A204.1 (cell line): ENCODE results near the gene ANK3.

Experiments used
- FAIRE-seq: peaks from 2 replicates; lab custom pipeline; 2012; peaks lifted over from hg19 to GRCh38; lab: Jason Lieb, UNC

Gene ANK3

GRCh38 chr10:60341969-60342368 is 47.7 kb downstream of the ANK3 start:
- no peak for FAIRE-seq

GRCh38 chr10:60340973-60341372 is 48.7 kb downstream of the ANK3 start:
- no peak for FAIRE-seq

DNA sequence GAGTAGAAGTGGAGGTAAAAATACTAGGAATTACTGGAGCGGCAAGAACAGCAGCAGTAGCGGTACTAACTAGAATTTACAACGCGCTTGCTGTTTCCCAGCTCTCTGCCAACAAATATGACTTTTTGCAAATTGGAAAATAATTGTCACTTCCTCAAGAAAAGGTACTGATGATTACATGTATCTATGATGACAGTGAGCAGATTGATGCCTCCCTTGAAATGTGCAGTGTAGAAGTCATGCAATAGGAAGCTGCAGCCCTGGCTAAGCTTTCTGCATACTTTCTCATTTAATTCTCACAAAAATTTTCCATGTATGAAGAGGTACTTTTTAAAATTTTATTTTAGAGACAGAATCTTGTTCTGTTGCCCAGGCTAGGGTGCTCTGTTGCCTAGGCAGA is 49.9 kb downstream of the ANK3 start:
- FAIRE-seq = no peak

DNA sequence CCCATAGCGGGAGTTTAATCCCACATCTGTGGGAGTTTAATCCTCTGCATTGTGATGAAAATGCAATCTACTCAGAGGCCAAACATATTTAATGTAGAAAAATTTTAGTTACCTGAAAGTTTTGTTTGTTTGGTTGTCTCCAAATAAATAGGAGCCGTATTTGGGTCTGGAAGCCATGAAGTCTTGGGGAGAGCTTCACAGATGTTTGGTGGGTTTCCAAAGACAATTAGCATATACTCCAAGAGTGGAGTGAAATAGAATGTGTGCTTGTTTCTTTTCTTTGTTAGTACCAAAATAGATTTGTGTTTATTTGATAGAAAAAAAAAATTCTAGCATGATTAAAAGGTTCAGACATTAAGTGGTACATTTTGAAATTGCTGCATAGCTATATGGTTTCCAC is 50.9 kb downstream of the ANK3 start:
- FAIRE-seq = no peak

GRCh38 chr10:60338002-60338564 is 51.6 kb downstream of the ANK3 start:
- no peak for FAIRE-seq

DNA sequence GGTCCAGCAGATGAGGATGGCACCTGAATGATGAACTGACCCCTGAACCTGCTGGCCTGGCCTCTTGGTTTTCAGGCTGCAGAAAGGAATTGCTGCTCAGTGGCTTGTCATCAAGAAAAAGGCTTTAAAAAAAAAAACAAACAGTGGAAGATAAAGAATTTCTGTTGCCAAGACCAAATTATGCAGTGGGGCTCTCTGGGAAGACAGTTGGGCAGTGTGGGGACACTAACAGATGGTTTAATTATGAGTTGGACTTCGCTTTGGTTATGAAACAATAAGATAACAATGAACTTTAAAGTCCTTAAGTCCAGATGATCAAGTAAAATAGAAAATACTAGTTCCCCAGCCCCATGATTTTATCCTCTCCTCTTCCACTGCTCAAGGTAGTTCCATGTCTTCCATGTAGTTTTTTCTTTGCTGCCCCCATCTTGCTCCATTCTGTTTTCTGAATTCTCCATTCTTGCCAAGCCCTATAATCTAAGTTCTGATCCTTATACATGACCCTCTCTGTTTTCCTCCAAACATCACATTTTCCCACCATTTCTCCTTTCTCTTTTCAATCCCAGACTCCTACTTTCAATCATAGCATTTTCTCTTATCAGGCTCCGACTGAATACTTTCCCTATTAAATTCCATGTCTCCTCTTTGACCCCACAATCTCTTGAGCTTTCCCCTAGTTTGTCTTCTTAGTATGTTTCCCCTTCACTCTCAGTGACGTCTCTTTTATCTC is 52.6 kb downstream of the ANK3 start:
- FAIRE-seq = no peak

DNA sequence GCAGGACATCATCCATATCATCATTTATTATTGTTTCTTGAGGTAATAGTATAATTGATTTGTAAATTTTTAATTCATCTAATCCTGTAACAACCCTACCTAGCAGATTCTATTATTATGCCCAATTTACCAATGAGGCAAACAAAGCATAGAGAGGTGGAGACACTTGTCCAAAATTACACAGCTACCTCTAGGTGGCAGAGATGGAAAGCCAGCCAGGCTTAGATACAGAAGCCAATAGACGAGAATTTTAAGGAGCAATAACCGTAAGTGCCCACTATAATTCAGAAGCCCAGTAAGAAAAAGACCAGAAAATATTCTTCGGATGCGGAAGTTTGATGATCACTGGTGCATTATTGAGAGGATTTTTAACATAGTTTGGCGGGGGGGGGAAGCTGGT is 54.0 kb downstream of the ANK3 start:
- FAIRE-seq = no peak

GRCh38 chr10:60334991-60335390 is 54.7 kb downstream of the ANK3 start:
- no peak for FAIRE-seq

DNA sequence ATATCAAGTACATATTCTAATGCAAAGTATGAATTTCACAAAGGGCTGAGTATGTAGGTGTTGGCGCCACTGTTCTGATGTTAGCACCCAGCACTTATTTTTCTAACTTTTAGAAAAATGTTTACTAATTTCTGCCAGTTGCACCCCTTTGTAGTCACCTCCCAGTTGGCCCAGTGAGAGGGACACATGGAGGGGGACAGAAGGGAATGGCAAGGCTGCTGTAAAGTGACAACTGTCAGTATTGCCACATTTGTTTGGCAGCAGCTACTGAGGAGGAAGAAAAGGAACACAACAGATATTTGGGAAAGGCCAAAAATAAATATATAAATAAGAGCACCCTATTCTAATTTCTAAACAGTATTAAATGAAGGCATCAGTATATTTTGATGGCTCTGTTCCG is 57.3 kb downstream of the ANK3 start:
- no peak for FAIRE-seq

GRCh38 chr10:60331886-60332285 is 57.8 kb downstream of the ANK3 start:
- FAIRE-seq = no peak

DNA sequence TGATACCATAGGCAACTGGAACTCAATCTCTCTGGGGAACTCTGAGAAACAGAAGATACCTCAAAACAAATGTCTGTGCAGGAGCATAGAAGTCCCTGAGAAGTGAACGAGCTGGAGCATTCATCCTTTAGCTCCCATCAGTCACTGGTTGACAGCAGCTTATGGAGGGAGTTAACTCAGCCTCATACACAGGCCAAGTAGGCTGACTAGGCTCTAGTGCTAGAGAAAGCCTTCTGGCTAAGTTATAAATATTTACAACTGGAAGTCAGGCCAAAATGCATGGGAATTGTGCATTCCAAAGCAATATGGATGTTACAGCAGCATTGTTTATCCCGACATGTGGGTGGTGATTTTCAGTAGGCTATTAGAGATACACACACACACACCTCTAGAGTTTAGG is 66.5 kb downstream of the ANK3 start:
- no peak for FAIRE-seq

- no peak for FAIRE-seq
Observed at GRCh38 chr10:60320666-60321065, 69.0 kb downstream of the ANK3 start.

- no peak for FAIRE-seq
Observed at GRCh38 chr10:60316029-60316428, 73.6 kb downstream of the ANK3 start.

GRCh38 chr10:60315311-60315710 is 74.4 kb downstream of the ANK3 start:
- no peak for FAIRE-seq

DNA sequence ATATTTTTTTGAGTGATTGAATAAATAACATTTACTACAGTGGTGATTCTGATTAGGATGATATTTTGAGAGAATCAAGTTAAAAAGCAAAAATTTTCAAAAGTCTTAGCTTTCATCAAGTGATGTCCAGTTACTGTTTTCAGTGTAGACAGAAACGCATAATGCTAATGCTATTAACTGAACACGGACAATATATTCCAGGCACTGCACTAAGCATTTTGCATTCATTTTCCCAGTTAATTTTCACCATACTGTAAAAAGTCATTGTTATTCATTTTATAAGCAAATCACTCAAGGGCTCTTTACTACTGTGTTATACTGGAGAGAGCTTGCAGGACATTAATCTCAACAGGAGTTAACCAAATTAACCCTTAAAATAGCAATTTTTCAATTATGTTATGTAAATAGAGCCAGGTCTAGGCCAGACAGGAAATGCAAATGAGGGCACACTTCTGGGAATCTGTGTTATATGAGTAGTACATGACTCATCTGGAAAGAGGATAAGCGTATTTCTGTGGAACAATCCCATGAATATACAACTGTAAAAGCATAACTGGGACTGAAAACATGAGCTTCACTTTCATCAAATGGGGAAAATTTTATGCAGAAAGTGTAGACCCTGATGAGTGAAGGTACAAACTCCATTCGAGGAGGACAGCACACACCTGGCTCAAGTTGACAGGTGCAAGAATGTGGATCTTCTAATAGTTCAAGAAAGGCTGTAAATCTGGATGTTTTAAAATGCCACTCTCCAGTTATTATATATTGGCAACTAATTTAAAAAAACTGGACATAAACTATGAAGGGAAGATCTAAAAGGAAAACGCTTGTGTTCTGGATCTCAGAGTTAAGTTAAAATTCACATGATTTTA is 75.4 kb downstream of the ANK3 start:
- no peak for FAIRE-seq

GRCh38 chr10:60313589-60313952 is 76.1 kb downstream of the ANK3 start:
- FAIRE-seq = no peak

GRCh38 chr10:60312818-60313588 is 76.7 kb downstream of the ANK3 start:
- no peak for FAIRE-seq

DNA sequence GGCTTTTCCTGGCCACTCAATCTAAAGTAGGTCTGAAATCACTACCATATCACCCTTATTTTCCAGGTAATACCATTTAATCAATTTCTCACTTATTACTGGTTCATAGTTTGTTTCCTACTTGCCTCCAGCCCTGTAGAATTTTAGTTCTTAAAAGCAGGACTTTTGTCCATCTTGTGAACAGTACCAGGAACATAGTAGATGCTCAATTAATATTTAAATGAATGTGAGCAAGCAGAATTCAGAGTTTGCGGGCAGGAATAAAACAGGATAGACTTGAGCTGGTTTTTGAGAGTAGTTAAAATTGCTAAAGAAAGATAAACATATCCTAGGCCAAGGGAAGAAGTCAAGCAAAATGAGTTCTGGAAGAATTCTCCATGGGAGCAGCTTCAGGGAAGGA is 77.9 kb downstream of the ANK3 start:
- no peak for FAIRE-seq

DNA sequence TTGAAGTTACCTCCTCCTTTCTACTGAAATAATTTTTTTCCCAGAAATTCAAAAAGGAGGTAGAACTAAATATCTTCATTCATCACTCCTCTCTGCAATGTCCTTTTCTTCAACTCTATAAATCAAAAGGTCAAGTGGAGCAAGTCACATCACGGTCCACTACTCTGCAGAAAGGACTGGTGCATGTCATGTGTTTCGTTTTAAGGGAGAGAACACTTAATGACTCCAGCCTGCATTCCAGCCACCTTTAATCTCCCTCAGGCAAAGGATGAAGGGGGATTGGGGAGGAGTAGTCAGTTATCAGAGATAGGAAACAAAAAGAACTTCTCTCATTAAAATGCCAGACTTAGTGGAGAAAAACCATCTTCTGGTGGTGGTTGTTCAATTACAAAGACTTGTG is 78.9 kb downstream of the ANK3 start:
- no peak for FAIRE-seq

- FAIRE-seq = no peak
Observed at GRCh38 chr10:60309891-60310290, 79.8 kb downstream of the ANK3 start.

DNA sequence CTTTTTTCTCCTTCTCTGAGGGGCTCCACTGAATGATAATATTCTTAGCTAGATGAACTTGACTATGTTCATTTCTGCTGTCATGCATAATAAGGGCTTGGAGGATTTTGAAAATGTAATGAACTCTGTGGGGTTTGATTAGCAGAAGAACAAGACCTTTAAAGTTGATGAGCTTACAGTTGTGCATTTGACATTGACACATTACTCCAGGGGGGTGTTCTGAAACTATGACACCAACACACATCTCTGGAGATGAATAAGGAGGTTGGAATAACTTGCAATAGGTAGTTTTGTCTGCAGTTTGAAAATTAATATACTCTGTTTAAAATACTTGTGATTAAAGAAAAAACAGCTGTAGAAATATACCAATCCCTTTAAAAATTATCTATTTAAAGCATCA is 80.3 kb downstream of the ANK3 start:
- FAIRE-seq = no peak

GRCh38 chr10:60305380-60305892 is 84.2 kb downstream of the ANK3 start:
- FAIRE-seq = no peak
